Activated CD8-positive, alpha-beta memory T cell treated with anti-CD3 and anti-CD28 coated beads, Interleukin-2, amount 50 U/mL, for 1 hour (primary cell): ENCODE data around the gene NXT1.

Experiments
- DNase-seq: peaks from one replicate; pipeline ENCODE4 v3.0.0-alpha.2; 2020; ENCODE audit errors: extremely low read depth

Gene NXT1

GRCh38 chr20:23391707-23392310 lies 41.2 kb downstream of the NXT1 start:
- no peak for DNase-seq

- no peak for DNase-seq
Measured at GRCh38 chr20:23393996-23394775, 43.6 kb downstream of the NXT1 start.

GRCh38 chr20:23396950-23397627 lies 46.5 kb downstream of the NXT1 start:
- DNase-seq: no peak

- no peak for DNase-seq
Measured at GRCh38 chr20:23397961-23398360, 47.4 kb downstream of the NXT1 start.

- no peak for DNase-seq
Measured at GRCh38 chr20:23399568-23400241, 49.1 kb downstream of the NXT1 start.

GRCh38 chr20:23401051-23401450 lies 50.5 kb downstream of the NXT1 start:
- DNase-seq: no peak

GRCh38 chr20:23403751-23404150 lies 53.2 kb downstream of the NXT1 start:
- no peak for DNase-seq

- DNase-seq: no peak
Measured at GRCh38 chr20:23404196-23404595, 53.6 kb downstream of the NXT1 start.
